ENCODE results near the gene CRIM1. TPM values are rescaled to one million over a fixed set of nuclear protein-coding genes. Genes with fewer than 3 reads are reported as not detected.

Gene CRIM1
- total and polyA plus RNA-seq, 7 experiments from 2014 or later: 0.10 to 7.1 (median 0.92) TPM

GRCh38 chr2:36449213-36449612 is 93.6 kb downstream of the CRIM1 start:
- Mint-ChIP-seq H3K4me1 (peaks cover 0 to 6% (median 0%) of the 10 kb centered on the region in 7 donors), H3K27ac (no peak overlapping the region), H3K9me3 (no peaks in the 10 kb centered on the region), H3K27me3 (peaks cover 0 to 5% (median 0%) of the 10 kb centered on the region in 5 donors), H3K4me3 (no peak overlapping the region), H3K36me3 (peaks cover 0 to 4% (median 0%) of the 10 kb centered on the region in 5 donors)
- no peaks in the 10 kb centered on the region for H3K36me3 ChIP-seq (ENCODE audit: control insufficient read depth in 2 of 3, insufficient read depth in 3 of 3, low read length in 3 of 3)
- no peaks in the 10 kb centered on the region for H3K4me1 ChIP-seq (ENCODE audit: control insufficient read depth in 2 of 2, insufficient read depth in 2 of 2, low read length in 2 of 2)
- H3K27me3 ChIP-seq (ENCODE audit: control insufficient read depth in 2 of 2, insufficient read depth in 2 of 2, low read length in 2 of 2): no peaks in the 10 kb centered on the region
- intact Hi-C loops (cut with micrococcal nuclease): no loop called here
- POLR2A ChIA-PET: no interaction called here
- CTCF ChIA-PET: no interaction called here
- H3K27ac ChIP-seq (ENCODE audit: low read depth, low read length): no peak overlapping the region
- no peak for DNase-seq
- H3K9me3 ChIP-seq (ENCODE audit: control insufficient read depth in 2 of 3, low read length in 3 of 3): no peaks in the 10 kb centered on the region
- H3K4me3 ChIP-seq (ENCODE audit: low read length): no peak overlapping the region
- no peak for ATAC-seq

GRCh38 chr2:36449943-36450392 is 94.4 kb downstream of the CRIM1 start:
- H3K27ac Mint-ChIP-seq: no peak overlapping the region
- H3K36me3 Mint-ChIP-seq: peaks cover 0 to 4% (median 0%) of the 10 kb centered on the region in 5 donors
- intact Hi-C loops (cut with micrococcal nuclease): no loop called here
- Histone ChIP-seq H3K9me3 (ENCODE audit: control insufficient read depth in 2 of 3, low read length in 3 of 3) (no peaks in the 10 kb centered on the region), H3K4me1 (ENCODE audit: control insufficient read depth in 2 of 2, insufficient read depth in 2 of 2, low read length in 2 of 2) (no peaks in the 10 kb centered on the region), H3K27me3 (ENCODE audit: control insufficient read depth in 2 of 2, insufficient read depth in 2 of 2, low read length in 2 of 2) (no peaks in the 10 kb centered on the region), H3K27ac (ENCODE audit: low read depth, low read length) (no peak overlapping the region), H3K36me3 (ENCODE audit: control insufficient read depth in 2 of 3, insufficient read depth in 3 of 3, low read length in 3 of 3) (no peaks in the 10 kb centered on the region), H3K4me3 (ENCODE audit: low read length) (no peak overlapping the region)
- no peak overlapping the region for H3K4me3 Mint-ChIP-seq
- ATAC-seq: no peak
- ChIA-PET POLR2A (no interaction called here), CTCF (no interaction called here)
- H3K4me1 Mint-ChIP-seq: peaks cover 0 to 3% (median 0%) of the 10 kb centered on the region in 7 donors
- no peak for DNase-seq
- H3K9me3 Mint-ChIP-seq: no peaks in the 10 kb centered on the region
- peaks cover 0 to 5% (median 0%) of the 10 kb centered on the region in 5 donors for H3K27me3 Mint-ChIP-seq

- POLR2A ChIA-PET: no interaction called here
- Histone ChIP-seq H3K9me3 (ENCODE audit: control insufficient read depth in 2 of 3, low read length in 3 of 3) (no peaks in the 10 kb centered on the region), H3K27ac (ENCODE audit: low read depth, low read length) (no peak overlapping the region), H3K36me3 (ENCODE audit: control insufficient read depth in 2 of 3, insufficient read depth in 3 of 3, low read length in 3 of 3) (no peaks in the 10 kb centered on the region), H3K4me1 (ENCODE audit: control insufficient read depth in 2 of 2, insufficient read depth in 2 of 2, low read length in 2 of 2) (no peaks in the 10 kb centered on the region), H3K4me3 (ENCODE audit: low read length) (no peak overlapping the region), H3K27me3 (ENCODE audit: control insufficient read depth in 2 of 2, insufficient read depth in 2 of 2, low read length in 2 of 2) (no peaks in the 10 kb centered on the region)
- no peak overlapping the region for H3K27ac Mint-ChIP-seq
- peaks cover 0 to 1% (median 0%) of the 10 kb centered on the region in 5 donors for H3K36me3 Mint-ChIP-seq
- H3K4me3 Mint-ChIP-seq: no peak overlapping the region
- ATAC-seq (no peak), DNase-seq (no peak)
- H3K4me1 Mint-ChIP-seq: peaks cover 0 to 3% (median 0%) of the 10 kb centered on the region in 7 donors
- no peaks in the 10 kb centered on the region for H3K27me3 Mint-ChIP-seq
- intact Hi-C loops (cut with micrococcal nuclease): no loop called here
- CTCF ChIA-PET: no interaction called here
- no peaks in the 10 kb centered on the region for H3K9me3 Mint-ChIP-seq
Measured at GRCh38 chr2:36450466-36451196, 95.1 kb downstream of the CRIM1 start.

GRCh38 chr2:36451512-36451911 is 95.9 kb downstream of the CRIM1 start:
- ChIA-PET CTCF (no interaction called here), POLR2A (no interaction called here)
- Histone ChIP-seq H3K9me3 (ENCODE audit: control insufficient read depth in 2 of 3, low read length in 3 of 3) (no peaks in the 10 kb centered on the region), H3K36me3 (ENCODE audit: control insufficient read depth in 2 of 3, insufficient read depth in 3 of 3, low read length in 3 of 3) (no peaks in the 10 kb centered on the region), H3K27me3 (ENCODE audit: control insufficient read depth in 2 of 2, insufficient read depth in 2 of 2, low read length in 2 of 2) (no peaks in the 10 kb centered on the region), H3K4me3 (ENCODE audit: low read length) (no peak overlapping the region), H3K27ac (ENCODE audit: low read depth, low read length) (no peak overlapping the region), H3K4me1 (ENCODE audit: control insufficient read depth in 2 of 2, insufficient read depth in 2 of 2, low read length in 2 of 2) (no peaks in the 10 kb centered on the region)
- H3K4me3 Mint-ChIP-seq: no peak overlapping the region
- H3K4me1 Mint-ChIP-seq: peaks cover 0 to 2% (median 0%) of the 10 kb centered on the region in 7 donors
- no peaks in the 10 kb centered on the region for H3K27me3 Mint-ChIP-seq
- DNase-seq (no peak), ATAC-seq (no peak)
- intact Hi-C loops (cut with micrococcal nuclease): no loop called here
- peak overlapping the region in 1 of 9 donors; percentile 7 for H3K27ac Mint-ChIP-seq
- H3K36me3 Mint-ChIP-seq: peaks cover 0 to 1% (median 0%) of the 10 kb centered on the region in 5 donors
- no peaks in the 10 kb centered on the region for H3K9me3 Mint-ChIP-seq

GRCh38 chr2:36452260-36452659 is 96.7 kb downstream of the CRIM1 start:
- intact Hi-C loops (cut with micrococcal nuclease): no loop called here
- no peak for DNase-seq
- no peaks in the 10 kb centered on the region for H3K36me3 ChIP-seq (ENCODE audit: control insufficient read depth in 2 of 3, insufficient read depth in 3 of 3, low read length in 3 of 3)

GRCh38 chr2:36453652-36454051 is 98.1 kb downstream of the CRIM1 start:
- H3K4me1 ChIP-seq (ENCODE audit: control insufficient read depth in 2 of 2, insufficient read depth in 2 of 2, low read length in 2 of 2): no peaks in the 10 kb centered on the region
- ChIA-PET CTCF (no interaction called here), POLR2A (no interaction called here)
- no peak overlapping the region for H3K4me3 Mint-ChIP-seq
- intact Hi-C loops (cut with micrococcal nuclease): no loop called here
- no peaks in the 10 kb centered on the region for H3K9me3 Mint-ChIP-seq
- no peaks in the 10 kb centered on the region for H3K36me3 Mint-ChIP-seq
- no peak overlapping the region for H3K27ac ChIP-seq (ENCODE audit: low read depth, low read length)
- ATAC-seq: no peak
- no peak overlapping the region for H3K27ac Mint-ChIP-seq
- no peaks in the 10 kb centered on the region for H3K27me3 Mint-ChIP-seq
- H3K4me3 ChIP-seq (ENCODE audit: low read length): no peak overlapping the region
- no peaks in the 10 kb centered on the region for H3K9me3 ChIP-seq (ENCODE audit: control insufficient read depth in 2 of 3, low read length in 3 of 3)
- H3K4me1 Mint-ChIP-seq: peaks cover 0 to 2% (median 0%) of the 10 kb centered on the region in 7 donors
- DNase-seq: no peak
- no peaks in the 10 kb centered on the region for H3K27me3 ChIP-seq (ENCODE audit: control insufficient read depth in 2 of 2, insufficient read depth in 2 of 2, low read length in 2 of 2)
- H3K36me3 ChIP-seq (ENCODE audit: control insufficient read depth in 2 of 3, insufficient read depth in 3 of 3, low read length in 3 of 3): no peaks in the 10 kb centered on the region

More at GRCh38 chr2:36452260-36452659, 96.7 kb downstream of the CRIM1 start:
- CTCF ChIA-PET: no interaction called here
- H3K9me3 Mint-ChIP-seq: no peaks in the 10 kb centered on the region
- peaks cover 0 to 2% (median 0%) of the 10 kb centered on the region in 7 donors for H3K4me1 Mint-ChIP-seq
- ATAC-seq: no peak
- H3K4me3 ChIP-seq (ENCODE audit: low read length): no peak overlapping the region
- no peaks in the 10 kb centered on the region for H3K27me3 ChIP-seq (ENCODE audit: control insufficient read depth in 2 of 2, insufficient read depth in 2 of 2, low read length in 2 of 2)
- no peak overlapping the region for H3K27ac Mint-ChIP-seq
- no peaks in the 10 kb centered on the region for H3K4me1 ChIP-seq (ENCODE audit: control insufficient read depth in 2 of 2, insufficient read depth in 2 of 2, low read length in 2 of 2)
- peaks cover 0 to 1% (median 0%) of the 10 kb centered on the region in 5 donors for H3K36me3 Mint-ChIP-seq
- POLR2A ChIA-PET: no interaction called here
- no peak overlapping the region for H3K27ac ChIP-seq (ENCODE audit: low read depth, low read length)
- no peaks in the 10 kb centered on the region for H3K9me3 ChIP-seq (ENCODE audit: control insufficient read depth in 2 of 3, low read length in 3 of 3)
- H3K27me3 Mint-ChIP-seq: no peaks in the 10 kb centered on the region
- no peak overlapping the region for H3K4me3 Mint-ChIP-seq

GRCh38 chr2:36455011-36455410 is 99.4 kb downstream of the CRIM1 start:
- intact Hi-C loops (cut with micrococcal nuclease): no loop called here
- no peaks in the 10 kb centered on the region for H3K27me3 ChIP-seq (ENCODE audit: control insufficient read depth in 2 of 2, insufficient read depth in 2 of 2, low read length in 2 of 2)
- no peak for ATAC-seq

More at GRCh38 chr2:36455011-36455410, 99.4 kb downstream of the CRIM1 start:
- no peak overlapping the region for H3K27ac Mint-ChIP-seq
- ChIA-PET POLR2A (no interaction called here), CTCF (no interaction called here)
- no peak overlapping the region for H3K4me3 Mint-ChIP-seq
- no peak overlapping the region for H3K4me3 ChIP-seq (ENCODE audit: low read length)
- no peaks in the 10 kb centered on the region for H3K36me3 Mint-ChIP-seq
- no peaks in the 10 kb centered on the region for H3K9me3 ChIP-seq (ENCODE audit: control insufficient read depth in 2 of 3, low read length in 3 of 3)
- H3K27ac ChIP-seq (ENCODE audit: low read depth, low read length): no peak overlapping the region
- H3K9me3 Mint-ChIP-seq: no peaks in the 10 kb centered on the region
- H3K36me3 ChIP-seq (ENCODE audit: control insufficient read depth in 2 of 3, insufficient read depth in 3 of 3, low read length in 3 of 3): no peaks in the 10 kb centered on the region
- no peak for DNase-seq
- H3K4me1 Mint-ChIP-seq: peaks cover 0 to 2% (median 0%) of the 10 kb centered on the region in 7 donors
- no peaks in the 10 kb centered on the region for H3K4me1 ChIP-seq (ENCODE audit: control insufficient read depth in 2 of 2, insufficient read depth in 2 of 2, low read length in 2 of 2)
- H3K27me3 Mint-ChIP-seq: no peaks in the 10 kb centered on the region

Data from naive thymus-derived CD4-positive, alpha-beta T cell (primary cell).